HepG2 (cell line): ENCODE measurements around the gene STN1. TPM values are rescaled to one million over a fixed set of nuclear protein-coding genes. Genes with fewer than 3 reads are reported as not detected.
A peak's percentile ranks its signal among the peaks of the same experiment; 100 is the strongest.

ENCODE experiments used
- GFI1 ChIP-seq: sonication (generic); formaldehyde crosslinking; IDR thresholded peaks from 2 replicates; pipeline ENCODE4 v1.5.0; 2020; ENCODE audit warnings: missing genetic modification reagents, mild to moderate bottlenecking, borderline replicate concordance
- HMG20A ChIP-seq: IDR thresholded peaks from 2 replicates; pipeline ENCODE4 v1.6.1; 2016; ENCODE audit warnings: borderline replicate concordance
- NFIC ChIP-seq: IDR thresholded peaks from 2 replicates; pipeline ENCODE4 v1.6.1; 2012; ENCODE audit warnings: mild to moderate bottlenecking, low read length, inconsistent platforms
- PPARG ChIP-seq: conservative IDR thresholded peaks from 2 replicates; pipeline ENCODE4 v1.6.1; 2016; ENCODE audit warnings: missing biosample characterization, missing genetic modification reagents
- SP2 ChIP-seq: sonication (generic); formaldehyde crosslinking; IDR thresholded peaks from 2 replicates; pipeline ENCODE4 v1.5.1; 2020; ENCODE audit warnings: mild to moderate bottlenecking, missing genetic modification reagents
- TBX2 ChIP-seq: sonication (generic); formaldehyde crosslinking; IDR thresholded peaks from 2 replicates; pipeline ENCODE4 v1.5.0; 2020; ENCODE audit warnings: missing genetic modification reagents, mild to moderate bottlenecking, borderline replicate concordance
- THAP11 ChIP-seq: IDR thresholded peaks from 2 replicates; pipeline ENCODE4 v1.6.1; 2016; ENCODE audit warnings: missing biosample characterization, missing genetic modification reagents
- ZBTB42 ChIP-seq: sonication (generic); formaldehyde crosslinking; IDR thresholded peaks from 2 replicates; pipeline ENCODE4 v1.5.0; 2020; ENCODE audit warnings: mild to moderate bottlenecking, missing genetic modification reagents
- ZBTB7A ChIP-seq: sonication (generic); formaldehyde crosslinking; IDR thresholded peaks from 2 replicates; pipeline ENCODE4 v1.8.0; 2022; ENCODE audit warnings: mild to moderate bottlenecking, missing genetic modification reagents
- ZNF367 ChIP-seq: sonication (generic); formaldehyde crosslinking; IDR thresholded peaks from 2 replicates; pipeline ENCODE4 v1.4.0; 2020; ENCODE audit warnings: missing genetic modification reagents, borderline replicate concordance
- ZSCAN25 ChIP-seq: sonication (generic); formaldehyde crosslinking; IDR thresholded peaks from 2 replicates; pipeline ENCODE4 v1.8.0; 2022; ENCODE audit warnings: mild to moderate bottlenecking, missing genetic modification reagents
- polyA plus RNA-seq, 8 experiments: library from polyadenylated mRNA; depleted of rRNA in 3 of 8; stranded (reverse) in 7 of 8; unstranded in 1 of 8; fragments of >200 nt; fragmentation: Illumina TruSeq in 4 of 8; extraction: Trizol in 4 of 8; gene quantifications; 2 replicates each; pipeline versions ENCODE4 v1.2.1 to v1.2.3, GENCODE V29; 2011 to 2016; ENCODE audit warnings: low read depth in 4 of 8, missing spikeins in 1 of 8, mixed read lengths in 1 of 8; ENCODE audit not compliant: insufficient read depth in 1 of 8
- total RNA-seq, 5 experiments: library from RNA; depleted of rRNA; stranded (reverse); fragments of >200 nt; fragmentation: Illumina TruSeq; extraction: Trizol; gene quantifications; 2 replicates each; pipeline ENCODE4 v1.2.3, GENCODE V29; 2016; ENCODE audit warnings: low read depth in 1 of 5
- TF ChIP-seq, protein P1 (sequence below): sonication (generic); formaldehyde crosslinking; IDR thresholded peaks from 2 replicates; pipeline ENCODE4 v1.9.0; 2022; ENCODE audit warnings: low read depth, missing genetic modification reagents
- TF ChIP-seq, protein P2 (sequence below): sonication (generic); formaldehyde crosslinking; conservative IDR thresholded peaks from 2 replicates; pipeline ENCODE4 v1.4.0; 2020; ENCODE audit warnings: missing genetic modification reagents
- TF ChIP-seq, protein P3 (sequence below): sonication (generic); formaldehyde crosslinking; IDR thresholded peaks from 2 replicates; pipeline ENCODE4 v1.4.0; 2020; ENCODE audit warnings: missing genetic modification reagents
- TF ChIP-seq, protein P4 (sequence below): sonication (generic); formaldehyde crosslinking; IDR thresholded peaks from 2 replicates; pipeline ENCODE4 v1.4.0; 2020; ENCODE audit warnings: missing genetic modification reagents, borderline replicate concordance

The STN1 gene
- total and polyA plus RNA-seq, 2 of the 13 experiments (the other 11 are each of a cell fraction or from before 2014, with no cell fraction given), result 17.6 to 22.7 TPM

DNA sequence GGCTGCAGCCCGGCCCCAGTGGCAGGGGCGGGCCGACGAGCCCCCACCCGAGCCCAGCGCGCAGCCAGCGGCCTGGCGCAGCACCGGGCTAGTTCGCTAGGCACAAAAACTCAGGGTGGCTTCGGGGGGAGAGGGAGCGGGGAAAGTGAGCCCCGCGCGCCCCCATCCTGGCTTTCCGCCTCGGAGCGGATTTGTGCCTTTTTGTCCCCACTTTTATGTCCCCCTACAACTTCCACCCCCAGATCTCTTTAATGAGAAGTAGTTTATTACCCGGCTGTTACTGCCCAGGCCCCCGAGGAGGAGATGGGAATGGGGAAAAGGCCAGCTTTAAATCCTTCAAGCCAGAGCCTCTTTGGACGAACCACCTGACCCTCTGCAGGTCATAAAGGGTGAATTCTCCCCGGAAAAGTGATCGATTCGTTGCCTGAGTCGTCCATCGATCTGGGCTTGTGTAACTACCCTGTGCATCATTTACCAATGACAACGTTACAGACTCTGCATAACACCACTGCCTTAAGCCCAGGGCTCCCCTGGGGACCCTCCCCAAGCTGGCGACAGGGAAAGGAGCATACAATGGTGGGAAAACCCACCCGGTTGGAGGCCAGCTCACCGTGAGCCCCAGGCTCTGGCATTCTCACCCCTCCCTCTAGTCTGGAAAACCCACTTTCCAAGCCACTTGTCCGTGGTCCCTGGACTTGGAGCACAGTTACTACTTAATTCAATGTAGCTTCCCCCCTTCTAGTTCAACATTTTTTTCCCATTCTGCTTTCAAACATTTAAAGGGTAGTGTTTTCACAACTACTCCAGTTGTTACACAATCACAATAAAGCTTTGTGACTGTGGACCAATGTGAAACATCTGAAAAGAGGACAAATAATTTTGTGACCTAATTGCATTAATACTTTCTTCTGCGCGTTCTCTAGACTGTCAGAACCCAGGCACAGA is 61.9 kb downstream of the STN1 start (continued):
- TF ChIP-seq ZSCAN25 (CRISPR knock-in tag), result peak; percentile 79
- TF ChIP-seq, protein P1, sequence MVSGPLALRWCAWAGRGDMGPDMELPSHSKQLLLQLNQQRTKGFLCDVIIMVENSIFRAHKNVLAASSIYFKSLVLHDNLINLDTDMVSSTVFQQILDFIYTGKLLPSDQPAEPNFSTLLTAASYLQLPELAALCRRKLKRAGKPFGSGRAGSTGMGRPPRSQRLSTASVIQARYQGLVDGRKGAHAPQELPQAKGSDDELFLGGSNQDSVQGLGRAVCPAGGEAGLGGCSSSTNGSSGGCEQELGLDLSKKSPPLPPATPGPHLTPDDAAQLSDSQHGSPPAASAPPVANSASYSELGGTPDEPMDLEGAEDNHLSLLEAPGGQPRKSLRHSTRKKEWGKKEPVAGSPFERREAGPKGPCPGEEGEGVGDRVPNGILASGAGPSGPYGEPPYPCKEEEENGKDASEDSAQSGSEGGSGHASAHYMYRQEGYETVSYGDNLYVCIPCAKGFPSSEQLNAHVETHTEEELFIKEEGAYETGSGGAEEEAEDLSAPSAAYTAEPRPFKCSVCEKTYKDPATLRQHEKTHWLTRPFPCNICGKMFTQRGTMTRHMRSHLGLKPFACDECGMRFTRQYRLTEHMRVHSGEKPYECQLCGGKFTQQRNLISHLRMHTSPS (CRISPR knock-in tag), result no peak
- TF ChIP-seq PPARG (CRISPR knock-in tag), result peak; percentile 50; the same call in 1 of the 2 replicates
- TF ChIP-seq, protein P2, sequence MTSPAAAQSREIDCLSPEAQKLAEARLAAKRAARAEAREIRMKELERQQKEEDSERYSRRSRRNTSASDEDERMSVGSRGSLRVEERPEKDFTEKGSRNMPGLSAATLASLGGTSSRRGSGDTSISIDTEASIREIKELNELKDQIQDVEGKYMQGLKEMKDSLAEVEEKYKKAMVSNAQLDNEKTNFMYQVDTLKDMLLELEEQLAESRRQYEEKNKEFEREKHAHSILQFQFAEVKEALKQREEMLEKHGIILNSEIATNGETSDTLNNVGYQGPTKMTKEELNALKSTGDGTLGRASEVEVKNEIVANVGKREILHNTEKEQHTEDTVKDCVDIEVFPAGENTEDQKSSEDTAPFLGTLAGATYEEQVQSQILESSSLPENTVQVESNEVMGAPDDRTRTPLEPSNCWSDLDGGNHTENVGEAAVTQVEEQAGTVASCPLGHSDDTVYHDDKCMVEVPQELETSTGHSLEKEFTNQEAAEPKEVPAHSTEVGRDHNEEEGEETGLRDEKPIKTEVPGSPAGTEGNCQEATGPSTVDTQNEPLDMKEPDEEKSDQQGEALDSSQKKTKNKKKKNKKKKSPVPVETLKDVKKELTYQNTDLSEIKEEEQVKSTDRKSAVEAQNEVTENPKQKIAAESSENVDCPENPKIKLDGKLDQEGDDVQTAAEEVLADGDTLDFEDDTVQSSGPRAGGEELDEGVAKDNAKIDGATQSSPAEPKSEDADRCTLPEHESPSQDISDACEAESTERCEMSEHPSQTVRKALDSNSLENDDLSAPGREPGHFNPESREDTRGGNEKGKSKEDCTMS (CRISPR knock-in tag), result no peak
- TF ChIP-seq ZBTB42 (CRISPR knock-in tag), result no peak
- TF ChIP-seq SP2 (CRISPR knock-in tag), result peak; percentile 30; the same call in 1 of the 2 replicates
- TF ChIP-seq GFI1, result no peak
- TF ChIP-seq, protein P3, sequence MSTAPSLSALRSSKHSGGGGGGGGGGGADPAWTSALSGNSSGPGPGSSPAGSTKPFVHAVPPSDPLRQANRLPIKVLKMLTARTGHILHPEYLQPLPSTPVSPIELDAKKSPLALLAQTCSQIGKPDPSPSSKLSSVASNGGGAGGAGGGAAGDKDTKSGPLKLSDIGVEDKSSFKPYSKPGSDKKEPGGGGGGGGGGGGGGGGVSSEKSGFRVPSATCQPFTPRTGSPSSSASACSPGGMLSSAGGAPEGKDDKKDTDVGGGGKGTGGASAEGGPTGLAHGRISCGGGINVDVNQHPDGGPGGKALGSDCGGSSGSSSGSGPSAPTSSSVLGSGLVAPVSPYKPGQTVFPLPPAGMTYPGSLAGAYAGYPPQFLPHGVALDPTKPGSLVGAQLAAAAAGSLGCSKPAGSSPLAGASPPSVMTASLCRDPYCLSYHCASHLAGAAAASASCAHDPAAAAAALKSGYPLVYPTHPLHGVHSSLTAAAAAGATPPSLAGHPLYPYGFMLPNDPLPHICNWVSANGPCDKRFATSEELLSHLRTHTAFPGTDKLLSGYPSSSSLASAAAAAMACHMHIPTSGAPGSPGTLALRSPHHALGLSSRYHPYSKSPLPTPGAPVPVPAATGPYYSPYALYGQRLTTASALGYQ (CRISPR knock-in tag), result 0 out of 2 replicates have a peak, but pooled peaks have one; percentile 58
- no peak for TF ChIP-seq TBX2 (CRISPR knock-in tag)
- peak; percentile 55; the same call in 1 of the 2 replicates for TF ChIP-seq HMG20A
- TF ChIP-seq ZBTB7A (CRISPR knock-in tag), result peak; percentile 98
- TF ChIP-seq, protein P4, sequence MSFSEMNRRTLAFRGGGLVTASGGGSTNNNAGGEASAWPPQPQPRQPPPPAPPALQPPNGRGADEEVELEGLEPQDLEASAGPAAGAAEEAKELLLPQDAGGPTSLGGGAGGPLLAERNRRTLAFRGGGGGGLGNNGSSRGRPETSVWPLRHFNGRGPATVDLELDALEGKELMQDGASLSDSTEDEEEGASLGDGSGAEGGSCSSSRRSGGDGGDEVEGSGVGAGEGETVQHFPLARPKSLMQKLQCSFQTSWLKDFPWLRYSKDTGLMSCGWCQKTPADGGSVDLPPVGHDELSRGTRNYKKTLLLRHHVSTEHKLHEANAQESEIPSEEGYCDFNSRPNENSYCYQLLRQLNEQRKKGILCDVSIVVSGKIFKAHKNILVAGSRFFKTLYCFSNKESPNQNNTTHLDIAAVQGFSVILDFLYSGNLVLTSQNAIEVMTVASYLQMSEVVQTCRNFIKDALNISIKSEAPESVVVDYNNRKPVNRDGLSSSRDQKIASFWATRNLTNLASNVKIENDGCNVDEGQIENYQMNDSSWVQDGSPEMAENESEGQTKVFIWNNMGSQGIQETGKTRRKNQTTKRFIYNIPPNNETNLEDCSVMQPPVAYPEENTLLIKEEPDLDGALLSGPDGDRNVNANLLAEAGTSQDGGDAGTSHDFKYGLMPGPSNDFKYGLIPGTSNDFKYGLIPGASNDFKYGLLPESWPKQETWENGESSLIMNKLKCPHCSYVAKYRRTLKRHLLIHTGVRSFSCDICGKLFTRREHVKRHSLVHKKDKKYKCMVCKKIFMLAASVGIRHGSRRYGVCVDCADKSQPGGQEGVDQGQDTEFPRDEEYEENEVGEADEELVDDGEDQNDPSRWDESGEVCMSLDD (CRISPR knock-in tag), result peak; percentile 46; the same call in 1 of the 2 replicates
- no peak for TF ChIP-seq ZNF367 (CRISPR knock-in tag)
- peak; percentile 62 for TF ChIP-seq THAP11 (CRISPR knock-in tag)
- TF ChIP-seq NFIC, result peak; percentile 77; the same call in 1 of the 2 replicates
